ENCODE results near the gene FRMD5. TPM values are rescaled to one million over a fixed set of nuclear protein-coding genes. Genes with fewer than 3 reads are reported as not detected.
"Not testable (repeated sequence)": the region's sequence is repeated elsewhere in the genome, so short reads cannot be mapped to it uniquely, and the experiment has no call there.

Gene FRMD5
- total RNA-seq = under 1 TPM in 3 of 4 donors, not detected in 1; 0.13 to 0.37 (median 0.24) TPM

GRCh38 chr15:44195151-44195740, at the start of gene FRMD5:
Gene FRMD5, minus strand, starts transcription at chr15:44195271.
- DNase-seq (ENCODE audit: low spot score) = peak; percentile 64
- TF ChIP-seq, protein P1, sequence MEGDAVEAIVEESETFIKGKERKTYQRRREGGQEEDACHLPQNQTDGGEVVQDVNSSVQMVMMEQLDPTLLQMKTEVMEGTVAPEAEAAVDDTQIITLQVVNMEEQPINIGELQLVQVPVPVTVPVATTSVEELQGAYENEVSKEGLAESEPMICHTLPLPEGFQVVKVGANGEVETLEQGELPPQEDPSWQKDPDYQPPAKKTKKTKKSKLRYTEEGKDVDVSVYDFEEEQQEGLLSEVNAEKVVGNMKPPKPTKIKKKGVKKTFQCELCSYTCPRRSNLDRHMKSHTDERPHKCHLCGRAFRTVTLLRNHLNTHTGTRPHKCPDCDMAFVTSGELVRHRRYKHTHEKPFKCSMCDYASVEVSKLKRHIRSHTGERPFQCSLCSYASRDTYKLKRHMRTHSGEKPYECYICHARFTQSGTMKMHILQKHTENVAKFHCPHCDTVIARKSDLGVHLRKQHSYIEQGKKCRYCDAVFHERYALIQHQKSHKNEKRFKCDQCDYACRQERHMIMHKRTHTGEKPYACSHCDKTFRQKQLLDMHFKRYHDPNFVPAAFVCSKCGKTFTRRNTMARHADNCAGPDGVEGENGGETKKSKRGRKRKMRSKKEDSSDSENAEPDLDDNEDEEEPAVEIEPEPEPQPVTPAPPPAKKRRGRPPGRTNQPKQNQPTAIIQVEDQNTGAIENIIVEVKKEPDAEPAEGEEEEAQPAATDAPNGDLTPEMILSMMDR (IDR thresholded peaks at IDR 0.05) = no peak
- peak; percentile 98 for ATAC-seq (ENCODE audit: low FRiP score)

DNA sequence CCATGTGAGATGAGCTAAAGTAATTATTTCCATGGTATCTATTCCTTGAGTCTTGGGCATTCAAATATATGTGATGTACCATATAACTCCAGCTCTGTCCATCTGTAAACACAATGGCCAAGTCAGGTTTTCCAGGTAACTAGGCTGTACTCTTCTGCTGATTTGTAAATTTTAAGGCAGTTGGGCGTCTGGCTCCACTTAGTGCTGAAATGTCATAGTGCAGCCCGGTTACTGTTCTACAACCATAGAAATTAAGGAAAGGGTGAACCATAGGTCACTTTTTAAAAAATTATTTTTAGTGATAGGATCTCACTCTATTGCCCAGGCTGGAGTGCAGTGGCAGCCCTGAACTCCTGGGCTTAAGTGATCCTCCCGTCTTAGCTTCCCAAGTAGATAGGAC, 48.8 kb upstream of the FRMD5 start:
- TF ChIP-seq, protein P1 (IDR thresholded peaks at IDR 0.05) = no peak
- ATAC-seq (ENCODE audit: low FRiP score) (no peak), DNase-seq (ENCODE audit: low spot score) (no peak)

DNA sequence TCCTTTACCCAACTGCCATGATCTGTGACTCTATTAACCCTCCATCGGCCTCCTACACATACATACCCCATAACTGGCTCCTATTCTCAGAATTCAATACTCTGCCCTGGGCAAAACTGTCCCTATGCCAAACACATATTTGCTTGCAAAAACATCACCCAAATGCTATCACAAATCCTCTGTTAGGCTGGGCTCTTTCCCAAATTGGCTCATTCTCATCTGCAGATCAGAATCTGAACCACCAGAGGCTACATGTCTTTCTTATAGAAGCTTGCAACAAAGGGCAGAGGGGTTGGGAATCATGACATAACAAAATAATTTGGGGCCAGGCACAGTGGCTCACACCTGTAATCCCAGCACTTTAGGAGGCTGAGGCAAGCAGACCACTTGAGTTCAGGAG, 48.1 kb upstream of the FRMD5 start:
- TF ChIP-seq, protein P1 (IDR thresholded peaks at IDR 0.05) = no peak
- DNase-seq (ENCODE audit: low spot score) = no peak
- no peak for ATAC-seq (ENCODE audit: low FRiP score)

GRCh38 chr15:44231842-44232241, 36.8 kb upstream of the FRMD5 start:
- TF ChIP-seq, protein P1 (IDR thresholded peaks at IDR 0.05) = no peak

DNA sequence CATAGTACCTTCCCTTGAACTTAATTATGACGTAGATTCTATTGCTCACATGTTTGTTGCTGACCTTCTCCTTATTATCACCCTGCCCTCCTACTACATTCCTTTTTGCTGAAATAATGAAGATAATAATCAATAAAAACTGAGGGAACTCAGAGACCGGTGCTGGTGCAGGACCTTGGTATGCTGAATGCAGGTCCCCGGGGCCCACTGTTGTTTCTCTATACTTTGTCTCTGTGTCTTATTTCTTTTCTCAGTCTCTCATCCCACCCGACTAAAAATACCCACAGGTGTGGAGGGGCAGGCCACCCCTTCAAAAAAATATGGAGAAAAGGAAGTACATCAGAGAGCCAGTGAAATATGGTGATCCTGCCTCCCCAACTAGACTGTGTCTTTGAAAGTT, 34.2 kb upstream of the FRMD5 start:
- DNase-seq (ENCODE audit: low spot score); ATAC-seq (ENCODE audit: low FRiP score): not testable (repeated sequence)

More at GRCh38 chr15:44231842-44232241, 36.8 kb upstream of the FRMD5 start:
- no peak for ATAC-seq (ENCODE audit: low FRiP score)
- no peak for DNase-seq (ENCODE audit: low spot score)

GRCh38 chr15:44227584-44227983, 32.5 kb upstream of the FRMD5 start:
- TF ChIP-seq, protein P1 (IDR thresholded peaks at IDR 0.05) = no peak
- no peak for DNase-seq (ENCODE audit: low spot score)

DNA sequence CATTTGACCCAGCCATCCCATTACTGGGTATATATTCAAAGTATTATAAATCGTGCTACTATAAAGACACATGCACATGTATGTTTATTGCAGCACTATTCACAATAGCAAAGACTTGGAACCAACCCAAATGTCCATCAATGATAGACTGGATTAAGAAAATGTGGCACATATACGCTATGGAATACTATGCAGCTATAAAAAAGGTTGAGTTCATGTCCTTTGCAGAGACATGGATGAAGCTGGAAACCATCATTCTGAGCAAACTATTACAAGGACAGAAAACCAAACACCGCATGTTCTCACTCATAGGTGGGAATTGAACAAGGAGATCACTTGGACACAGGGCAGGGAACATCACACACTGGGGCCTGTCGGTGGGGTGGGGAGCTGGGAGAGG, 31.9 kb upstream of the FRMD5 start:
- ATAC-seq (ENCODE audit: low FRiP score); DNase-seq (ENCODE audit: low spot score): not testable (repeated sequence)

More at GRCh38 chr15:44227584-44227983, 32.5 kb upstream of the FRMD5 start:
- ATAC-seq (ENCODE audit: low FRiP score) = no peak

- DNase-seq (ENCODE audit: low spot score) (no peak), ATAC-seq (ENCODE audit: low FRiP score) (no peak)
- TF ChIP-seq, protein P1 (IDR thresholded peaks at IDR 0.05) = no peak
Observed at GRCh38 chr15:44222478-44222877, 27.4 kb upstream of the FRMD5 start.

All from omental fat pad (tissue), 4 donors.